ENCODE results near the gene SLC13A1. TPM values are rescaled to one million over a fixed set of nuclear protein-coding genes. Genes with fewer than 3 reads are reported as not detected.

Gene SLC13A1
- total RNA-seq, 2 donors from 2014 or later: not detected

DNA sequence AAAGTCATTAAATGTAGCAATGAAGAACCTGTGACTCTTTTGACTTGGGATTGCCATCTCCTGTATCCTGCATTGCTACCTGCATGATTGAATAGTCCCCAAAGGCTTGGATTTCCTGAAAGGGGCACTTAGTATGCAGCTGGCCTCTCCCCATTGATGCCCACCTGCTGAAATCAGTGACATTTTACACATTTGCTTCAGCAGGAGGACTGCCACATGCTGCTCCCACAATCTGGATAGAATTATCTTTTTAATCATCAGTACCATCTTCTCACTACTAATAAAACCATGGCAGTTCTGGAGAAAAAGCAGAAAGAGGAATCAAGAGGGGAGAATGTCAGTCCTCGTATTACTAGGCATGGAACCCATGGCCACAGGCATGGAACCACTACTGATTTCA lies 67.8 kb downstream of the SLC13A1 start:
- no peaks in the 10 kb centered on the region for H3K36me3 ChIP-seq
- no peak overlapping the region for H3K4me3 ChIP-seq
- no peaks in the 10 kb centered on the region for H3K27me3 ChIP-seq
- TF ChIP-seq, protein P1, sequence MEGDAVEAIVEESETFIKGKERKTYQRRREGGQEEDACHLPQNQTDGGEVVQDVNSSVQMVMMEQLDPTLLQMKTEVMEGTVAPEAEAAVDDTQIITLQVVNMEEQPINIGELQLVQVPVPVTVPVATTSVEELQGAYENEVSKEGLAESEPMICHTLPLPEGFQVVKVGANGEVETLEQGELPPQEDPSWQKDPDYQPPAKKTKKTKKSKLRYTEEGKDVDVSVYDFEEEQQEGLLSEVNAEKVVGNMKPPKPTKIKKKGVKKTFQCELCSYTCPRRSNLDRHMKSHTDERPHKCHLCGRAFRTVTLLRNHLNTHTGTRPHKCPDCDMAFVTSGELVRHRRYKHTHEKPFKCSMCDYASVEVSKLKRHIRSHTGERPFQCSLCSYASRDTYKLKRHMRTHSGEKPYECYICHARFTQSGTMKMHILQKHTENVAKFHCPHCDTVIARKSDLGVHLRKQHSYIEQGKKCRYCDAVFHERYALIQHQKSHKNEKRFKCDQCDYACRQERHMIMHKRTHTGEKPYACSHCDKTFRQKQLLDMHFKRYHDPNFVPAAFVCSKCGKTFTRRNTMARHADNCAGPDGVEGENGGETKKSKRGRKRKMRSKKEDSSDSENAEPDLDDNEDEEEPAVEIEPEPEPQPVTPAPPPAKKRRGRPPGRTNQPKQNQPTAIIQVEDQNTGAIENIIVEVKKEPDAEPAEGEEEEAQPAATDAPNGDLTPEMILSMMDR (IDR thresholded peaks at IDR 0.05): no peak
- no peak for DNase-seq (ENCODE audit: low spot score)
- H3K4me1 ChIP-seq: no peaks in the 10 kb centered on the region
- no peak overlapping the region for H3K27ac ChIP-seq
- no peaks in the 10 kb centered on the region for H3K9me3 ChIP-seq

DNA sequence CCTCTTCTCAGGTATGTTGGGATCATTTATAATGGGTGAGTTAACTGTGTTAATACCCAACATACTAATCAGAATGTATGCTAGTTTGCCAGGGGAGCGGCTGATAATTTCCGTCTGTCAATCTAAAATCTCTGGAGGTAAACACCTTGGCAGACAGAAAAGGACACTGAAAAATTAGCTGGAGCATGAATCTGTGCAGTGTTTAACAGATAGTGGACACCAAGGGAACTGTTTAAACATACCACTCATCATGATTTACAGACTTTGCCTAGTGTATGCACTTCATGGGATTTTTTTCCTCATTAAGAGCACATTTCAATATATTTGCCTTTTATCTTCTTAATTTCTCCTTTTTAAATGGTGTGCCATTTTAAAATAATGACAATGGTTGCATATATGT lies 68.2 kb downstream of the SLC13A1 start:
- Histone ChIP-seq H3K4me1 (no peaks in the 10 kb centered on the region), H3K9me3 (no peaks in the 10 kb centered on the region), H3K4me3 (no peak overlapping the region), H3K27ac (no peak overlapping the region), H3K27me3 (no peaks in the 10 kb centered on the region), H3K36me3 (no peaks in the 10 kb centered on the region)
- no peak for DNase-seq (ENCODE audit: low spot score)
- TF ChIP-seq, protein P1 (IDR thresholded peaks at IDR 0.05): no peak

DNA sequence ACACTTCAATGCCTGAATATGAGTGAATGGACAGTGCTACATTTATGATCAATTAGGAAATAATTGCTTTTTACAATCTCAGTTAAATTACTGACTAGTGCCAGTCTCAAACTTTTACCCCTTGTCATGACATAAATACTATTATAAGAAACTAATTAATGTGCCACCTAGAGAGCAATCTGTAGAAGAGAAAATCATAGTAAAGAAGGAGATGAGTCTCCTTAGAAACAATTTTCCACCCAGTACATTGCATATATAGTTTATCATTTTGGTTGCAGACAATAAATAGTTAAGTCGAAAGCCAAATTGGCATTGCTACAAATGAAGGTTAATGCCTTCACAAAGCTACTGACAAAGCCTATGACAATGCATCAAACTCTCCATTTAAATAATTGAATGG lies 68.6 kb downstream of the SLC13A1 start:
- no peak for DNase-seq (ENCODE audit: low spot score)
- Histone ChIP-seq H3K27me3 (no peaks in the 10 kb centered on the region), H3K36me3 (no peaks in the 10 kb centered on the region), H3K4me3 (no peak overlapping the region), H3K4me1 (no peaks in the 10 kb centered on the region), H3K9me3 (no peaks in the 10 kb centered on the region), H3K27ac (no peak overlapping the region)
- TF ChIP-seq, protein P1 (IDR thresholded peaks at IDR 0.05): no peak

DNA sequence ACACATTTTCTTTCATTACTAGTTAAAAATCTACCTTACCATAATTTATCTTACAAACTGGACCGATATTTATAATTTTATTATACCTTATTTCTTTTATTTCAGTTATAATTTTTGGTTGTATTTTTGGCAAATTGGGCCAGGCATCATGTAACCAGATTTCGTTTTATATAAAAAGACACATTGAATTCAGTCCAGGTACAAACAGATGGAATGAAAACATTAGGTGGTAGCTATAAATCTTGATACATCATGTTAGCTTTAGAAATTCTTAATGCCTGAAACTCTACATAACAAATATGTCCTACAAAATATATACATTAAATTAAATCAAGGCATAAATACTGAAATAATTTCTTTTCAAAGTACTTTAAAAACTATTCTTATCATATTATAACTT lies 73.1 kb downstream of the SLC13A1 start:
- H3K27ac ChIP-seq: no peak overlapping the region
- H3K4me3 ChIP-seq: no peak overlapping the region
- H3K27me3 ChIP-seq: no peaks in the 10 kb centered on the region
- no peak for DNase-seq (ENCODE audit: low spot score)
- H3K4me1 ChIP-seq: no peaks in the 10 kb centered on the region
- TF ChIP-seq, protein P1 (IDR thresholded peaks at IDR 0.05): no peak
- no peaks in the 10 kb centered on the region for H3K36me3 ChIP-seq
- no peaks in the 10 kb centered on the region for H3K9me3 ChIP-seq

DNA sequence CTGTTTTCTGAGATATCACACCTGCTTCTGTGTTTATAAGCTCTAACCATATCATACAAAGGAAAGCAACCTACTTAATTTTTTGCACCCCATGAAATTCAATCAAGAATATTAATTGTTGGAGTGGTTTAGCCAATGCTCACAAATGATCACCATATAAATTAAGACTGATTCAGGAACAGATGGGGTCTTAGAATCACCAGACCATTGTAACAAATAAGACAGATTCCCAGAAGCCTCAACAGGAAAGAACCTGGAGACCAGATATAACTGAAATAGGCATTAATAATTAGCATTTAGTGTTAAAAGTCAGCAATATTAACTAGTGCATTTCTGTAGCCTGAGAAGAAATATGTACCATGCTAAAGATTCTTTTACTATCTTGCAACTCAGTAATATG lies 73.6 kb downstream of the SLC13A1 start:
- TF ChIP-seq, protein P1 (IDR thresholded peaks at IDR 0.05): no peak
- H3K27ac ChIP-seq: no peak overlapping the region
- no peak overlapping the region for H3K4me3 ChIP-seq
- DNase-seq (ENCODE audit: low spot score): no peak
- H3K4me1 ChIP-seq: no peaks in the 10 kb centered on the region
- no peaks in the 10 kb centered on the region for H3K9me3 ChIP-seq
- no peaks in the 10 kb centered on the region for H3K27me3 ChIP-seq
- H3K36me3 ChIP-seq: no peaks in the 10 kb centered on the region

DNA sequence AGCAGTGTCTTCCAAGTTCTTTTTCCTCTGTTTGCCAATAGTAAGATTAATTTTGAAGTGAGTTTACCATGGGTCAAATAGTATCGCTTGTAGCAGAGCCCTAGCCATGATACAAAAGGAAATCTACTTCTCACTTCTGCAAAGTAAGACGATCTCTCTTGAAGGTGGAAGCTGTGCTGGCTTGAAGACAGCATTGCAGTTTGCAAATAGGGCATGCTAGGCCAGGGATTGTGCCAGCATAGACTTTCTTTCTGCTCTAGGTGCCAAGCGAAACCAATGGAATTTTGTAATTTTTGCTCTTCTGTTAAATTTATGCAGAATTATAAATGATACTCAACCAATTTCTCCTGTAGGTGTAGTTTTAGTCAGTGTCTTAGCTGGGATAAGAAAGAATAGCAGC lies 74.5 kb downstream of the SLC13A1 start:
- H3K27ac ChIP-seq: no peak overlapping the region
- TF ChIP-seq, protein P1 (IDR thresholded peaks at IDR 0.05): no peak
- no peaks in the 10 kb centered on the region for H3K4me1 ChIP-seq
- no peaks in the 10 kb centered on the region for H3K27me3 ChIP-seq
- no peak for DNase-seq (ENCODE audit: low spot score)
- no peaks in the 10 kb centered on the region for H3K9me3 ChIP-seq
- no peaks in the 10 kb centered on the region for H3K36me3 ChIP-seq
- no peak overlapping the region for H3K4me3 ChIP-seq
